NK-92 treated with Interleukin-12 subunit alpha and Interleukin-12 subunit beta, amount 100 ng/mL, for 24 hours (cell line): ENCODE data around the gene TMEM135.

ENCODE experiments used
- DNase-seq: peaks from one replicate; lab custom pipeline; 2025; lab: John Stamatoyannopoulos, UW

Gene TMEM135

DNA sequence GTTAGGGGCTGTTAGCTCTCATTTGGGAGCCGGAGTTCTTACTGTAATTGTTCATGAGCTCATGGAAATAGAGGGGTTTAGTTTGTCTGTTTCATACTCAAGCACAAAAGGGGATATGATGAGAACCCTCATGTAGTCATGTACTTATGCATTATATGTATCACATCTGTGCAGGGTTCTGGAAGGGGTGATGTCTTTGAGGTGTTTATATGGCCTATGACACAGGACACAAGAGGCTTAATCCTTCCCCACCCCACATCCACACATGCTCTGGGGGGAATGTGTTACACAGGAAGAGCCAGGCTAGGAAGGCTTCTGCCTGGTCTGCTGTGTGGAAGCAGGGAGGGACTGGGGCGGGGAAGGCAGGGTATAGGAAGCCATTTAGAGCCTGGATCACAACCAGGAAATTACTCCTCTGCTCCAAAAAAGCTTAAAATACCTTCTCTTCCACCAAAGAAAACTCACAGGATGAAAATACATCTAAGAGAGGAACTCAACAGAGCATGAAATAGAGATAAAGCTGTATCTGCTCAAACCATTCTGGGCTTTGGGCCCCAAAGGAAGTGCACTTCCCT, 316.1 kb downstream of the TMEM135 start:
- DNase-seq: no peak

DNA sequence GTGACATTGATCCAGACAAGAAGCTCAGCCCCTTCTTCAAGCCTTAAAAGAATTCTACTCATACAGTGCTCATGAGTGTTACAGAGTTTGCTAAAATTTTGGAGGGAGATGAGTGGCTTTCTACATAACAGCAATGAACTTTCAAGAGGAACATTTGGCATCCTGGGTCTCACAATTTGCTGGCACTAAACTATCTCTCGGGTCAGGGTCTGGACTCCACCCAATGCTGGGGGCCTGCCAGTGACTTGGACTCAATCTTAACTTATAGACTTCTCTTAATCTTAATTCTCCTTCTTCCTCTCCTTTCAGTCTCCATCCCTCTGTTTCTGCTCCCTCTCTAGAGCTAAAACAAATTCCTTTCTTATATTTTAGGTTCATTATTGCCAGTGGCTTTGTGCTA, 317.9 kb downstream of the TMEM135 start:
- DNase-seq: no peak

DNA sequence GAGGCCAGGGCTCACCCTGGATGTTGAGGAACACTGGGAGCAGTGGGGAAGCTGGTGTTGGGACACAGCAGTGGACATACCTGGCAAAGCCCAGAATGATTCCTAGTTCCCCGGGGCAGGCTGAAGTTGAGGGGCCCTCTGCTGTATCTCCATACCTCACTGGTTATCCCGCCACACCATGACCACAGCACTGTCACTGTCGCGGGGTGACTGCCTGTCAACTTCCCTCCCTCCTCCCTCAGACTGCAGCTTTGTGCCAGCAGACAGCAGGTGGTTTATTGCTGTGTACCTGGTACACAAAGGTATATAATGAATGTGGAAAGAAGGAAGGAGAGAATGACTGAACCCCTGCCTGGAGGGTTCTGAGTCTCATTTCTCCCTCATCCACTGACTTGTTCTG, 318.7 kb downstream of the TMEM135 start:
- no peak for DNase-seq

DNA sequence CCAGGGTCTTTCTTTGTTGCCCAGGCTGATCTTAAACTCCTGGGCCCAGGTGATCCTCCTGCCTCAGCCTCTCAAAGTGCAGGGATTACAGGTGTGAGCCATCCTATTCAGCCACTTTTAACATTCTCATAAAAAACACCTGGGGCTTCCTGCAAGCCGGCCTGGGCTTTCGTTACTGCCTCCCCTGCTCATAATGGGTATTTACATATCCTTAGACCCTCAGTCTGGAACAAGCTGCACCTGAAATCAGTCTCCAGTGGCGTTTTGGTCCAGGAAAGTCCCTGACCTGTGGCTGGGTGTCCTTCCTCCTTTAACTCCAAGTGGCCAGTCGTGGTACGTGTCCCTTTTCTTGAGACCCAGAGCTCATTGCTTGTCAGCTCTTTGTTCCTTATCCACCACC, 320.7 kb downstream of the TMEM135 start:
- DNase-seq: no peak

DNA sequence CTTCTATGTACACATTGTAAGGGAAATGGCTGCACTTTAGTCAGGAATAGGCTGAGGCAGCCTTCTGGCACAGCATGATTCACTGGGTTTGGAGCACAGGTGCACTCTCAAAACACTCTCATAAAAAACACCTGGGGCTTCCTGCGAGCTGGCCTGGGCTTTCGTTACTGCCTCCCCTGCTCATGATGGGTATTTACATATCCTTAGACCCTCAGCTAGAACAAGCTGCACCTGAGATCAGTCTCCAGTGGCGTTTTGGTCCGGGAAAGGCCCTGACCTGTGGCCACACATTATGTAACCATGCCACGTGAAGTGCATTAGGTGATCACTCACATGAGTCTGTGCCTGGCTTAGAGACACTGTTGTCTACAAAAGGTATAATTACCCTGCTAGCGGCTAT, 321.7 kb downstream of the TMEM135 start:
- DNase-seq: no peak

DNA sequence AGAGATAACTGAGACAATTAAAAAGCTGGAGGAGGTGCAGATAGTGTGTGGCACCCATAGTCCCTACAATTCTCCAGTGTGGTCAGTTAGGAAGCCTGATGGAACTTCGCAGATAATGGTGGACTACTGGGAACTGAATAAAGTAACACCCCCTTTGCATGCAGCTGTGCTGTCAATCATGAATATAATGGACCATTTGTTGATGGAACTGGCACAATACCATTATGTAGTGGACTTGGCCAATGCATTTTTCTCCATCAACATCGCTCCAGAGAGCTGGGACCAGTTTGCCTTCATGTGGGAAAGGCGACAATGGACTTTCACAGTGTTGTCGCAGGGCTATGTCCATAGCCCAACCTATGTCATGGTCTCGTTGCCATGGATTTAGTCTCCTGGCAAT, 324.2 kb downstream of the TMEM135 start:
- DNase-seq: no peak

DNA sequence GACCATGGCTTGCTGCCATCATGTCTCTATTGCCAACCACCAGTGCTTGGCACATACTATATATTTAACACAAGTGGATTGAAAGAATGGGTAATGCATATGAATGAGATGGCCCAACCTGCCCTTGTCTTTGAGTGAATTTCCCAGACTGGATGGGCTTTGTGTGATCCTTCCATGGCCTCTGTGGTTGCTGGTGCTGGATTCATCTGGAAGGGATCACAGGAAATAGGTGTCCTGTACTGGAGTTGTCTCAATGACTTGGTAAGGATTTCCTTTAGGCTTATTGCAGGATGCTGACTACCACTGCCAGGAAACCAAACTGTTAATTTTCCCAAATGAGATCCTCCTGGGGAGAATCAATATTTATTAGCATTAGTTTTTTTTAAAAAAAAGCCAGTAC, 328.6 kb downstream of the TMEM135 start:
- DNase-seq: no peak

DNA sequence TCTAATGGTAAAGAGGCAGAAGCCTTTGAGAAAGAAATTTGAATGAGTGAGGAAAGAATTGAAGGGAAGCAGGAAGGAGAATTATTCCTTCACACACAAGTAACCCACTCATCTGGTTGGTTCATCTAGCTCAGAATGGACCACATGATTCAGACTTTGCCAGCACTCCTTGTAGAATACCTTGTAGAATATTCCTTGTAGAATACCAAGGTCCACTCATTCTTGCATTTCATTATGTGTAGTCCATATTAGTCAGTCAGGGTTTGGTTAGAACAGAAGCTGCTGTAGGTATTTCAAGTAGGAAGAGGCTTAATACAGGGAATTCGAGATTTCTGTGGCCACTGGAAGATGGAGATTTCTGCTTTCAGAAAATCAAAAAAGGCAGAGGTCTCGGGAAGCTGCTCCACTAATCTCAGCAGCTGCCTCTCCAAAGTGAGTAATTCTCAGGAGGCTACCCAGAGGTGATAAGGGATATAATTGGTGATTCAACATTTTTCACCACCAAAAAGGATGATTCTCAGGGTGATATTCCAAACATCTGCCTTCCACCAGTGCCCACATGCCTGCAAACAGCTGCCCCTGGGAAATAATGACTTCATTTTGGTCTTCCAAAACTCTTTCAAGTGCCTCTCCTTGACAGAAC, 329.1 kb downstream of the TMEM135 start:
- DNase-seq: no peak

DNA sequence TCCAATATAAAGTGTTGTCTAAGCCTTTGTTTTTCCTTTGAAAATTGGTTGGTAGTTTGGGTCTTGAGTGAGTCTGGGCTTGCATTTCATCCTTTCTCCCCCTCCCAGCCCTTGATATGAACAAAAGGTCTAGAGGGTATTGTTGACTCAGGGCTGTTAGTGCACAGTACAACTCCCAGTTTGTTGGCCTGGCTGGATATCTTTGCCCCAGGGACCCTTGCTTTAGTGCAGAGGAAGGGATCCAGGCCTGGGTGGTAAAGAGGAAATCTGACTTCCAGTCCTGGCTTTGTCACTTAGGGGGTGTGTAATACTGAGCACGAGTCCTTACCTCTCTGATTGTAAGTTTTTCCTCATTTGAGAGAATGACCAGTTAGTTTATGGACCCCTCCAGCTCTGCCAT, 330.4 kb downstream of the TMEM135 start:
- DNase-seq: no peak

DNA sequence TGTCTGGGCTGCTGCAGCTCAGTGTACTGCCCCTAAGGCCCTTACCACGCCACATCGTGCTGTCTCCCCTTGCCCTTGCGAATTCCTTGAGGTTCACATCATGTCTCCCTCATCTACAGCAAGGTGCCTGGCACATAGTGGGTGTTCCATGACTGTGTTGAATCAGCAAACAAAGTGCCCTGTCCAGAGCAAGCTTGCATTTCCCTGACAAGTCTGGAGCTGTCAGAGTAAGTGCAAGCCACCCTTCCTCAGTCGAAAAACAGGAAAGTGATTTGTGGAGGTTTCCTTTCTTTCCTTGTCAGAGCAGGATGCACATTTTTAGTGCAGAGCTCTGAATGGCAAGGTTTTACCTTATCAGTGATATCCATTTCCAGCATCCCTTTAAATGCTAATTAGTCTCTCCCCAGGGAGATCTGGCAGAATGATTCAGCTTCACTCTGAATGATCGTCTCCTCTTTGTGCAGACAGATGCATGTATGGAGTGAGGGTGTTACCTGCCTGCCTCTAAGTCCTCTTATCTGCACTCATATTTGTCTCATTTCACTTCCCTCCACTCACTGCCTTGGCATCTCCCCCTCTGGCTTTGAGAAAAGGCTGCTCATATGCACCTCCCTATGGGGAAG, 331.2 kb downstream of the TMEM135 start:
- DNase-seq: no peak

DNA sequence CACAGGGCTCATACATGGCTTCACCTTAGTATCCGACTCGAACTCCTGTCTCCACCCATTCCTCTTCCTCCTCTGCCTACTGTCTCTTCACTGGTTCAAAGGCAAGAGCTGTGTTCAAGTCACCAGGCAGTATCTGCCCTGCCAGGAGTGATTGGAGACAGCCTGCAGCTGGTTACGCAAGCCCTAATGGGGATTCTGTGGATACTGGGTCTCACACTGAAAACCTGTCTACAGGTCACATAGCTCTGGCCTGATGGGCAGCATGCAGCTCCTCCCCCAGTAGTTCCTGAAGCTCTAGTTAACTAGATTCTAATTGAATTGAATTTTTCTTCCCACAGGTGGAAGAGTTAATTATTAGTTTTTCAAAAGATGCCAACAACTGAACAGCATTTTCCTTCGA, 332.2 kb downstream of the TMEM135 start:
- DNase-seq: no peak

DNA sequence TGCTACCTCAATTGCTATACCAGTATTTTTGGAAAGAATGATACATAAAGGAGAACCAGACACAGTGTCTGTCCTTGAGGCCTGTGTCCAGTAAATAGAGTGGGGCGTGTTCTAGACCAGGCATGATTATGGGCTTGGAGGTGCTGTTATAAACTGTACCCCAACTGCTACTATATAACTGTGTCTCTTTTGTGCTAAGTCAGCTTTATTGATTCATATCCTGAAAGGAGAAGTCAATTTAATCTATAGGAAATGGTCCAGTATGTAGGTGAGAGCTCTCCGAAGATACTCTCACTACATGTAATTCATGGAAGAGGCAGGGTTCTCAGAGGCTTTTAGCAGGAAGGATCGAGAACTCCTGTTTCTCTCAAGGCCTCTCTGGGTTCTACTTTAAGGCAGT, 334.3 kb downstream of the TMEM135 start:
- no peak for DNase-seq
